Measurements from ENCODE around the gene GNLY.

Gene GNLY

DNA sequence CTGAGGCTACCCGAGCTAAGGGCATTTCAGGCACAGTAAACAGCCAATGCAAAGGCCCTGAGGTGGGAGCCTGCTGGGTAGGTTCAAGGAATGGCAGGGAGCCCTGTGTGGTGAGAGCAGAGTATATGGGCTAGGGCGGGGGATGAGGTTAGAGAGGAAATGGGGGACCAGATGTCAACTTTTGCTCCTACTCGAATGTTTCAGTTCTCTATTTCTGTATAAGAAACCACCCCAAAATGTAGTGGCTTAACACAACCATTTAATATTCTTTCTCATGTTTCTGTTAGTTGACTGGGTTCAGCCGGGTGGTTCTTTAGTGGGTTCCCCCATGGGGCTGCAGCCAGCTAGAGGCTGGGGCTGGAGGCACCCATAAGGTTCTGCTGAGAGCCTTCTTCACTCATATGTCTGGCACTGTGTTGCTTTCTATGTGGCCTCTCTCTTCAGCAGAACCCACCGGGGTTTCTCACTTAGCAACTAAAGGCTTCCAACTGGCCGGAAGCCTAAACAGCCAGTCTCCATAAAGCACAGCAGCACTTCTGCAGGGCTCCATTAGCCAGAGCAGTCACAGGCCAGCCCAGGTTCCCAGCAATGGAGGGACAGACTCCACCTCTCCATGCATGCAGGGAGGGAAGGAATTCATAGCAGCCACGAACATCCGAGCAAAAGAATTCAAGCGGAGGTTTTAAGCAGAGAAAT lies 54.0 kb downstream of the GNLY start:
- H3K27ac Mint-ChIP-seq = no peak overlapping the region
- H3K4me1 Mint-ChIP-seq = no peaks in the 10 kb centered on the region
- no peaks in the 10 kb centered on the region for H3K9me3 Mint-ChIP-seq
- H3K4me3 Mint-ChIP-seq = no peak overlapping the region
- H3K36me3 Mint-ChIP-seq = no peaks in the 10 kb centered on the region
- peaks cover 22% of the 10 kb centered on the region for H3K27me3 Mint-ChIP-seq
